HG02588 (cell line): ENCODE measurements around the gene ZFHX3.

Experiments
- ATAC-seq: cut with Tn5 transposase; IDR thresholded peaks from one replicate; pipeline ENCODE4 v1.9.1; 2021; ENCODE audit warnings: mild to moderate bottlenecking, moderate library complexity; ENCODE audit not compliant: unreplicated experiment

Gene ZFHX3

DNA sequence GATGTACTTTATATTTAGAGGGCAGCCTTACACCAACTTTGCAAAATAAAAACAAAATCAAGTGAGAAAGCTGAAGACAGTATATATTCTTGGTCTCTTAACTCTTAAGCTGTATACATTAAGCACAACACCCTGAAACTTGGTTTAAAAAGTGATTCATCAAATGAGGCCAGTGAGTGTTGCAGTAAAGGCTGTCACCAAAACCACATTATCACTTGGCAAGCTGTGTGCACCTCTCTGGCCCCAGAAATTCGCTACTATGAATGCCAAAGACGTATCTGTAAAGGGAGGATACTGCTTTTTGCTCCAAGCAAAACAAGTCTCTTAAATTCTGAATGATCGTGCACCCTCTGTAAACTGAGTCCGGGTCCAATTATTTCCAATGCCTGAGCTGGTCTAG lies 163.9 kb downstream of the ZFHX3 start:
- no peak for ATAC-seq

DNA sequence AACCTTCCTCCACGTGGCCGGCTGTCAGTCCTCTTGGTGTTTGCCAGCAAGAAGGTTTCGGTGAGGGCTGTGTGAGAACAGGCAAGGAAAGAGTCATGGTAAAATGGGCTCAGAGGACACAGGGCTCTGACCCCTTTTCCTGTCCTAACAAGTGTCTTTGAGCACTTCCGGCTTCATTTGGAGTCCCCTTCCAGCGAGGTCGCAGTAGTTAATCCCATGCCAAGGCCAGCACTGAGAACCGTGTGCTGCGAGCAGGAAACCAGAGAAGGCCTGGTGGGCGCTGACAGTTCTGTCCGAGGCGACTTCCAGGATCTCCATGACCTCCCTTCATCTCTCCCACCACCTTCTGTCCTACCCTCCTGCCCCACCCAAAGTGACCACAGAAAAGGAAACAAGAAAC lies 168.1 kb downstream of the ZFHX3 start:
- no peak for ATAC-seq

DNA sequence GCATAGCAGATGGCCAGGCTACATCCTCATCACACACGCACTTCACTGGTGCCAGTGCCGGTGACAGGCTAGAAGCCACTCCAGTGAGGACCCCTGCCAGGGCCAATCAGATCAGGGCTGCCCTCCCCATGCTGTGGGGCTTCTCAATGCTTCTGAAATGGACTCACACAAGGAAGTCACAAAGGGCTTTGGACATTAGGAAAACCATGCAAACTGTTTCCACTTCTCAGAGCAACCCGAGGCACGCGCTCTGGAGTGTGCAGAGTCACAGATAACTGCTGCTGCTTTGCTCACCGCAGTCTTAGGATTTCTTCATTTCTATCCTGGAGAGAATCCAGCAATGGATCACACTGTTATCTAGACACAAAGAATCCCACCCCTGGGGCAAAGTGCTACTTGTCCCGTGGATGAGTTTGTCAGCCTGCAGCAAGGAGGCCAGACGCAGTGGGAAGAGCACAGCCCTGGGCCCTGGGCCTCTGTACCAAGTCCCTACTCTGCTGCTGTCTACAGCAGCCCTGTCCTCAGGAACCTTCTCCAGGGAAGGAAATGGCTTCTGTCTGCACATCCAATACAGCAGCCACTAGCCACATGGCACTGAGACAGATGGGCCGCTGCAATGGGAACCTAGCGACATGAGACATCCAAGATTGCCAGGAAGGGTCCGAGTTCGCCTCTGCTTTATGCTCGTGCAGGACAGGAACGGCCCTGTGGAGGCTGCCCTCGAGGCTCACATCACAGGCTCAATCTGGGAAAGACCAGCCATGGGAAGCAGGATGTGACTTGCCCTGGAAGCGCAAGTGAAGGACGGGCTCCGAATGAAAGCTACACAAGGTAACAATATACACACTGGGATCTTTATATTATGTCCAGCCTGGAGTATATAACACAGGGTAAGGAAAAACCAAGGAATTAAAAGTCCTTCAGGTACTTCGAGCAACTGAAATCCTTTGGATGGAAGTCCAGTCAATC lies 169.3 kb downstream of the ZFHX3 start:
- ATAC-seq: no peak

DNA sequence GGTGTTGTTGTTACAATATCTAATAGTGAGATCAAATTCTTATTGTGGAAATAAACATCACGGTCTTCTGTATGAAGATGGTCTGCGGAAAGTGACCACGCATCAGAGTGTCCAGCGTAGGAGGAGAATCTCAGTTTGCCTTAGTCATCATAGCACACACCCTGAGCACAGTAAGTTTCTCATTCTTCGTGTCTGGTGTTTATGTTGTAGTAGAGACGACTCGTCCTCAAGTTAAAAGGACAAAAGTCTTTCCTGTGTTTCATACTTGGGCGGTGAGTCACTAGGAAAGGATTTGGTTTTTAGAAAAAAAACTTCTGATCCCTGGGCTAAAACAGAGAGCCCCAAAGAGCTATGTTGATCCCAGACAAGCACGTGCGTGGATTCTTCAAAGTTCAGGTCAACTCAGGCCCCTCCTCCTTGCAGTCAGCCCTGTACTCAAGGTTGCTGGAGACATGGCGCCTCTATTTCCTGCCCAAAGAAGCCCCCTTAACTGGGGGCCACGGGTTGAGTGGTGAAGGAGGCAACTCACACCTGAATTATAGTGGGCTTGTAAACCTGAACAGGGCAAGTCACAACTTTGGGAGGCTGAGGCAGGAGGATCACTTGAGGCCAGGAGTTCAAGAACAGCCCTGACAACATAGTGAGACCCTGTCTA lies 170.4 kb downstream of the ZFHX3 start:
- ATAC-seq: no peak

DNA sequence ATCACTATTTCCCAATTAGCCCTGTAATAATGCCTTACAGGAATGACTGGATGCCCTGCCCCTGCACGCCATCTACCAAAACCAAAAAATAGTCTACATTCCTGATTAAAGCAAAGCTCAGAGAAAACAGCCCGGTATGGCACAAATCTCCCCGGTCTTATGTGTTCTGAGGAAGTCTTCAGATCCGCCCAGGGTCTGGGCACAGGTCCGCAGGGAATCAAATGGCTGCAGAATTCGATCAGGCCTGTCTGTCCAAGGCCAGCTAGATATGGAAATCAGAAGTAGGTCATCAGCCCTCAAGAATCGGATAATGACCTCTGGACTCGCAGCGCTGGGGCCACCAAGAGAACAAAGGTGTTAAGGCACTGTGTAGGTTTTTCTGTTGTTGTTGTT lies 171.0 kb downstream of the ZFHX3 start:
- no peak for ATAC-seq

DNA sequence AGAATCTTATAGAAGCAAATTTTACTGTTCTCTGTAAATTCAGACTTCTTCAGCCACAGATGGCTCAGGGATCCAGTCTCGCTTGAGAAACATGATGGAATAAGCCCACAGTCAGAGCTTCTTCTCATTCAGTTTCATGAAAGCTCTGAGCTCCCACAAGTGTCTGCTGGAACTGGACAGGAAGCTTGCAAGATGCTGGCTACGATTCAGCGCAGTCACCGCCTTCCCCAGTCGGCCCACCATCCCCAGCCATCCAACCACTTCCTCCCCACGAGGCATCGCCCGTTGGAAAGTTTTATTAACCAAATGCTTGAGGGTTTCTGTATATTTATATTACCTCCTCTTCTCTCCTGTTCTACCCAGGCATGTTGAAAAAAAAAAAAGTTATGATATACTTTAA lies 171.7 kb downstream of the ZFHX3 start:
- no peak for ATAC-seq

DNA sequence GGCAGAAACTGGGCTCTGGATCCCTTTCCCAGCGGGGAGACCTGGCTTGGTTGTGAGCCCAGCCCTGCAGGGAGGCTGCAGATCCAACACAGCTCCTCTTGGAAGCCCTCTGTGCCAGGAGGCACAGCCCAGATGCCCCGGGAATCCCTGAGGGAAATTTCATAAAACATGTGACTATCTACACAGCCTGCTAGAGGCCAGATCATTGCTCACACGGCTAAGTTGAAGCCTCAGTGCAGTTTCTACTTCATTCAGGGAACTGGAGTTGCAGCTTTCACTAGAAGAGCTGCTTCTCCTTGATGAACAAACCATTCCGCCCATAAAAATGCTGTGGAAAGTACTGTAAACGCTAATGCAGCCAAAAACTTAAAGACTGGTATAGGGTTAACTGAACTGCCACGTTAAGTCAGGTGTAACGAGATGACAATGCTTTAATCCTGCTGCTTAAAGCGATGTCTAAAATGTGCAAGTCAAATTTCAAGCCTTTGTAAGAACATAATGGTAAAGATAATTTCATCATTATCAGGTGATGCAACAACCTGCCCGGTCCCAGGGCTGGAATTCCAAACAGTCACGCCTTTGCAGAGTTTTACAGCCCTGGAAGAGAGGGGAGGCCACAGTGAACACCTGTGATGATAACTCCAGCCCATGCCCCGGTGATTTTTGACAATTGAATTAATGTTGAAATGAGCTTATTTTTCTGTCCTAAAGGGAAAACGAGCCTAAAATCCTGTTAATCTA lies 172.5 kb downstream of the ZFHX3 start:
- no peak for ATAC-seq

DNA sequence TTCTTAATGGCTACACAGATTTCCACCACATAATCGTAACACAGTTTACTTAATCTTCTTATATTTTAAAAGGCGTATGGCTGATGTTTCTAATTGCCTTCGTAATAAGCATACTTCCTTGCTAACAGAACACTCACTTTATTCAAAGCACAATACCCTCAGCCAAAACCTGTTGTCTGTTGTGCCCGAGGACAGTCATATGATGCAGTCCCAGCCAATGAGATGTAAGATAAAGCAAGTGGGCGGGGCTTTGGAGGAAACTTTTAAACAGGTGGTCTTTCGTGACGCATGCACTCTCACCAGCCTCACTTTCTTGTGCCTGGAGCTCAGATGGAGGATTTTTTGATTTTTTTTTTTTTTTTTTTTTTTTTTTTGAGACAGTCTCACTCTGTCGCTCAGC lies 174.1 kb downstream of the ZFHX3 start:
- no peak for ATAC-seq

DNA sequence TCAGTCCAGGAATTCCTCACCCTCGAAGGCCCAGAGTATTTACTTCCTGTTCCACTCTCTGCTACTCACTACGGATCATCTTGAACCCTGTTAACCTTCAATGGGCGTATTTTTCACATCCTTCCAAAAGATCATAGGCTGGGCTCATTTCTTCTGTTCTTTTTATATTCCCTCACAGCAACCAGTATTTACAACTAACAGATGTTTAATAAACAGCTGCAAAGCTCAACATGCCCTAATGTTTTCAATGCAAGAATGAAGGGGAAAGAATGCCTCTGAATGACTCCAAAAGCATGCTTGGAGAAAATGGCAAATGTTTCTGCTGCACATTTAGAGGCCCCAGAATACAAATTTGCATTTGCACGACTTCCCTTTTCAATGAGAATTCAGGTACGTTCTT lies 174.9 kb downstream of the ZFHX3 start:
- ATAC-seq: no peak

DNA sequence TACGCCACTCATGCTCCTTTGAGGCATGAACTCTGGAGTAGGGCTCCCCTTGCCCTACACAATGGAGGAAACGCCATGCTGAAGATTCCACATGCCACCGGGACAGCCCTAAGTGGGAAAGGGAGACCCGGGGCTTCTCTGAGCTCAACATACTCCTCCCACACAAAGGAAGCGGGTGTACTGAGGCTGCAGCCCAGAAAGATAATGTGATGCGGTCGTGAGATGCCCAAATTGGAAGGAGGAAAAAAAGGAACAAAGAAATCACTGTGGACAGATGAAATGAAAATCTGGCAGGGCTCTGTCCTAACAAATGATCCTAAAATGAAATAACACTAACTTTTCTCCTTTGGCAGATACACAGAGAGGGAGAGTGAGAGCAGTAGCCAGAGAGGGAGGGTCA lies 182.1 kb downstream of the ZFHX3 start:
- ATAC-seq: no peak

DNA sequence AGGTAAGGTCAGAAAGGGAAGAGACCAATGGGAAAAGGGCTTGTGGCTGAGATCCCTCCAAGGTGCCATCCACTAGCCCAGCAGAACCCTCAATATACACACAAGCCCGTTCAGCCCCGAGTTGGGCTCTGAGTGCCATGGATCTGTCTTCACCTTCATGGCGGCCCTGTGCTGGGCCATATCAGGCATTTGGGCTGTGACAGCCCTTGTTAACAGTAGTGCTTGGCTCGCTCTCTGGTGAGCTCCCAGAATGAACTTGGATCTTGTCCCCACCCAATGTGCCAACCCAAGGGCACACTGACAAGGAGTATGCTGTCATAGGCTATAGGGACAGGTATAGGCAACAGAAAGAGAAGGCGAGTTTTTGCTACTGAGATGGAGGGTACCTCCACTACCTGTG lies 182.7 kb downstream of the ZFHX3 start:
- no peak for ATAC-seq

DNA sequence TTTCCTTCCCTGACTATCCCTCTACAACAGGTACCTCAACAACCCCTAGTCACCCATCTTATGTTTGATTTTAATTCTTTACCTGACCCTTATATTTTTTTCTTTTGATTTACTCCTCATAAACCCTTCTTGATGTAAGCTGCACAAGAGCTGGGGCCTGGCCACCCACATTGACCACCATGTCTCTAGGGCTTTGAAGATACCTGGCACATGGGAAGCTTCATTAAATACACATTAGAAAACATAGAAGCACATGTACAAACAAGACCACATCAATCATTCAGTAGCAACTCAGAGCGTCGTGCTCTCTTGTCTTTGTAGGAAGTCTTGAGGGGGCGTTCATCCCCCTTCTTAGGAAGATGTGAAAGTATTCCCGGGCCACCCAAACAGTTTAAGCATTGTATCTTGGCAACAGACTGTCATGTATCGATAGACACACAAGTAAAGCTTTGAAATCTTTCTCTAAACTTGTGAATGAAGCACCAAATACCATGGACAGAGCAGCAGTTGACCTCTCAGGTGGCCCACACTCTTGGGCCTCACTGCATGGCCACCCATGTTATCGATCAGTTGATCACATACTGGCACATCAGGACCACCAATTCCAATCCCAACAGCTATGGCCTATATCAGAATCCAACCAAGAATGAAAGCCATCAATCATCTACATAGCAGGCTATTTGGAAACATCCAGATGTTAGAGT lies 183.6 kb downstream of the ZFHX3 start:
- no peak for ATAC-seq

DNA sequence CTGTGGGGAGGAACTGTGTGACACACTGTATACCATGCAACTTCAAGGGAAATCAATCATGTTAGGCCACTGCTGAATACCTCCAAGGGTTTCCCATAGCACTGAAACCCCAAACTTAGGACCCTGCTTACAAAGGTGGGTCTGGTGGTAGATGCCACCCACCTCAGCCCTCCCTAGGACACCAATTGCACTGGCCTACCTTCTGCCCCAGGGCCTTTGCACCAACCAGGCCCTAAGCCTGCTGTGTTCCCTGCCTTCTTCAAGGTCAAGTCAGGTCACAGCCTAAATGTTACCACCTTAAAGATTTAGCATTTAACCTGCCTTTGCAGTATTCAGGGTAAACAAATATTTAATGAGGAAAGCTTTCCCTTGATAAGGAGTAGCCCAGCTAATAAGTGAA lies 185.8 kb downstream of the ZFHX3 start:
- no peak for ATAC-seq

DNA sequence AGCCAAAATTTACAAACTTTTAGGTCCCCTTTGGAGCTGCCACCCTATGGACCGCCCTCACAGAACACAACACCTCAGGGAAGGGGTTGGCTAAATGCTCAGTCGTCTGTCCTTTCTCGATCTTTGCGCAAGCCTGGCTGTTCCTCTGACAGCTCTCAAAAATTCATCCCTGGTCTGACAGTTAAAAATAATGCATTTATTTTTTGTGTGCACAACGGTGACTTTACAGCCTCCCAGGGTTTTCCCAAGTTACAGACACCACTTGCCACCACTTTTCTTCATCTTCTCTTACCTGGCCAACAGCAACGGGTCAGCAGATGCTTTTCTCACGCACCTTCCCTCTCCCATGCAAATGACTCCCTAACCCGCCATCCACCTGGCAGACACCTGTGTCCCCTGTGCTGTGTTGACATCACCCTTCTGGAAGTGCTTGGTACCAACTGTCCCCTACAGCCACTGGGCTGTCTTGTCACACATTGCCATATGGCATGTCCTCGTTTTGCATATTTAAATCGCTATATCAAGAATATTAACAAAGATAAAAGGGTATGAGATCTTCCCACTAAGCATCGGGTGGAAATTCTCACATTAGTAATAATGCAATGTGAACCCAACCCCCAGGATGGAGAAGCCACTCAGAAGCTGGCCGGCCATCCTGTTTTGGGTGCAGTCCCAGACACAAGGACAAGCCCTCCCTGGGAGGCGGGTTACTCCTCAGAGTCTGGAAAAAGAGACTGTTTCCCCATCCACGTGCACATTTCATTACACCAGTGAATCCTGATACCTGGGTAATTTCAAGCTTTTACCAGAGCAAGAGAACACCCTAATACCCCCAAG lies 187.0 kb downstream of the ZFHX3 start:
- ATAC-seq: no peak

DNA sequence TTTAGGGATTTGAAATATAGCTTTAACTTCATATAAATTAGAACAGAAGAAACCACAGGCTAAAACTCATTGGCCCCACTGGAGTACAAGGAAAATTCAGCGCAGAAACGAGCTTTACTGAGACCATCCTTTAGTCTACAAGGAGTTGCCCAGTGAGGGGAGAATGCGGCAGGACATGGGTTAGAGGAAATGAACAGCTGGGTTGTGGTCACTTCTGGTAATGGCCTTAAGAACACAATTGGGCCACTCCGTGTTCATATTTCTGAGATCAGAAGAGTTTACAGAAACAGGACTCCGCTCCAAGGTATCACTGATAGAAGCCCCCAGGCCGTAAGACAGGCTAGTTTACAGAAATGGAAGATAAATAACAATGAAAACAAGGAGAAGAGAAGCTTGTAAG lies 188.3 kb downstream of the ZFHX3 start:
- no peak for ATAC-seq

DNA sequence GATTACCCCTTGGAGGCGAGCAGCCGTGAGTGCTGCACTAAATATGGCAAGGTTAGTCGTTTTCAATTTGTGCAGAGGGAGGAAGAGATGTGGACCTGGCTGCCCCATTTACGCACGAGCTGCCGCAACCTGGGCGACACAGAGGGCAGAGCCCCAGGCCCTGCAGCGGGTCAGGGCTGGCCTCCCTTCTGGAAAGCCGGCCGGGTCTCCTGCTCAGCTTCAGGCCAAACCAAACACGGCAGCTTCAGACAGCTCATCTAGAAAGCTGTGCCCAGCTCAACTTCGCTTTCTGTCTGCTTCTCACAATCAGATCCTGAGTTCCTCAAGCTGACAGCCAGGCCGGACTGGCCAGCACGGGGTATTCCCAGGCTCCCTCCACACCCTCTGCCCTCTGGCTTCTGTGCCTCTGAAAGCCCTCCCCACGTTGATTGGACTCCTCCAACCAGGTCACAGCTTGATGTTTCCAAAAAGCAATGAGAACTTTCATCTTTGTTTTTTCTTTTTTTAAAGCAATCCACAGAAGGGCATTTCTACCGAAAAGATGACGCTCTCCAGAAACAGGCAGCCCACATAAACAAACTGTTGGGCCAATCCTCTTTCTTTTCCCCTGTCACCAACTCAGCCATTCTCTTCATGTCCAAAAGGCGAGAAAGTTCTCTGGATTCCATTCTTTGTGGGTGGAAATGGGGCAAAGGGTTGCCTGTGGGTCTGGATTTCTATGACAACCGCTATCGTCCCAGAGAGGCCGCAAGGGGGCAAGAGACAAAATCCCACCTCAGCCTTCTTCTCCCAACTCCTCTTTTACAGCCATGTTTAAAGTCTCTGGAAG lies 189.0 kb downstream of the ZFHX3 start:
- no peak for ATAC-seq

DNA sequence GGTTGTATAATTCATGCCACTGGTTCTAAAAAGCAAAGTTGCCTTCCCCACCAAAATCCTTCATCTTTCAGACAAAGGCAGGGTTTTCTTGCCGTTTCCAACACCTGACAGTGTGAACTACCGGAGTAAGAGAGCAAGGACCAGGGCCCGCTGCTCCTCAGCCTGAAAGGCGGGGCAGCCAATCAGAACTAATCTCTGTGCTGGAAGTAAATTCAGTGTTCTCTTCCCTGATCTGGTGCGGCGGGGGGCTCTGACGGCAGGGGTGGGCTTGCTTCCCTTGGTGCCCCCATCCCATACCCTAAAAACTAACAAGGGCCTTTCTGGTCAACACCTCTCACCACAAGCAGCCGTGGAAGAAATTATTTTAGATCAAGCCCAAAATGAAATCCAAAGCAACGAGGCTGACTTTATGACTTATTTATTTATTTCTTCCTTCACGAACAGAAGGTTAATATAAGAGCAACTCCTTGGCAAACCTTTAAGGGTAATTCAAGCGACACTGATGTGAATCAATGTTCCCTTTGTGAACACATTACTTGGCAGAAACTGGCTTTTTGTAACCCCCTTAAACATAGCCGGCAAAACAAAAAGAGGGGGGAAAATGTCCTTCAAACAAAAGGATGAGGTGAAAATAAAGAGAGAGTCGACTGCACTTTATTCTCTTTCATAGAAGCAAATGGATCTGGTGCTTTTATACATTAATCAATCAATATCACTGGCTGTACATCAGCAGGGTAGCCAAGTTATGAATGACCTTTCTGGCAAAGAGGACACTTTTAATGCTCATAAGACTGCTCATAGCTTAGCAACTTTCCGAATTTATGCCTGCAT lies 189.9 kb downstream of the ZFHX3 start:
- ATAC-seq: no peak

DNA sequence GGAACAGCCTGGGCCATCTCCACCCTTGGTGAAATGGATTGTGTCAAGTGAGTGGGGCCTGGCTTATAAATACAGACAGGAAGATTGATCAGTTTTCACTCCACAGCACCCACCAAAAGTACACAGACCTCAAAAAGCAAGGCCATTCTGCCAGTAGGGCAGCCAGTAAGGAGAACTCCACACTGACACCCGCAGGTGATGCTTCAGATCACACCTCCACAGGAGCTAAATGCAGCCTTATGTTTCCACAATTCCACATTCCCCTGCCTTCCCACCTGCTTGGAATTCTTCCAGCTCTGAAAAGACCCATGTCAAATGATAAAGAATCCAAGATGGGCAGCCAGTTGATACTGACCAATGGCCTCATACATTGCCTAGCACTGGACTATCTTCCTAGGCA lies 191.1 kb downstream of the ZFHX3 start:
- ATAC-seq: no peak
